ENCODE results near the gene NOL4L.
A peak's percentile ranks its signal among the peaks of the same experiment; 100 is the strongest.
"Not testable (repeated sequence)": the region's sequence is repeated elsewhere in the genome, so short reads cannot be mapped to it uniquely, and the experiment has no call there.

Gene NOL4L

DNA sequence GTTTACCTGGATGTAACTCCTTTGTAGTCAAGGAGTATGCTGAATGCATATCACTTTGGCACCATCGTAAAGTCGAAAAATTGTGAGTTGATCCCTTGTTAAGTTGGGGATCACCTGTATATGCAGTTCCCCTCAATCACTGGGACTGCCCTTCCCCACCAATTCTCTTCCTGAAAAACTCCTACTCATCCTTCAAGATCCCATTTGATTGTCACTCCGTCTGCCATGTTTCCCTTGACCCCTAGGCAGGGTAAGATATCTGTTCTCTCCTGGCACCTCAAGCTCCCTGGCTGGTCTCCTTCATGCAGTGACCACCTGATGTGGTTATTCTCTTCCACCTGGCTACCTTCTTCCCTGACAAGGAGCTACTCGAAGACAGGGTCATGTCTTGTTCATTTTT lies 10.0 kb upstream of the NOL4L start:
- no peak for DNase-seq

DNA sequence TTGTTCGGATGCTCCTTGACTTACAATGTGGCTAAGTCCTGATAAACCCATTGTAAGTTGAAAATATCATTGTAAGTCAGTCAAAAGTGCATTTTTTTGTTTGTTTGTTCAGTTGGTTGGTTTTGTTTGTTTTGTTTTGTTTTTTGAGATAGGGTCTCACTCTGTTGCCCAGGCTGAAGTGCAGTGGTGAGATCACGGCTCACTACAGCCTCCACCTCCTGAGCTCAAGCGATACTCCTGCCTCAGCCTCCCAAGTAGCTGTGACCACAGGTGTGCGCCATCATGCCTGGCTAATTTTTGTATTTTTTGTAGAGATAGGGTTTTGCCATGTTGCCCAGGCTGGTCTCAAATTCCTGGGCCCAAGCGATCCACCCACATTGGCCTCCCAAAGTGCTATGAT lies 9.5 kb upstream of the NOL4L start:
- DNase-seq = not testable (repeated sequence)

DNA sequence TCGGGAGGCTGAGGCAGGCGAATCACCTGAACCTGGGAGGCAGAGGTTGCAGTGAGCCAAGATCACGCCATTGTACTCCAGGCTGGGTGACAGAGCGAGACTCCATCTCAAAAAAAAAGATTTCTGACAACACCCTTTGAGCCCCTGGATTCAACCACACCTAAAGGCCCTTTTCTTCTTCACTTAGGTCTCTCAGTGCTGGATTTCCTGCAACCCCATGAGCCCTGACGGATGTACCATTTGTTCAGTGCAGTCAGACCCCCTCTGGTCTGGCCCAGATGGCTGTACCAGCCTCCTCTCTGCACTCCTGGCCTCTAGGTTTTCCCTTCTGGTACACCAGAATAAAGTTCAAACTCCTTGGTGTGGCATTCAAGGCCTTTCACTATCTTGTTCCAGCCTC lies 9.1 kb upstream of the NOL4L start:
- no peak for DNase-seq

DNA sequence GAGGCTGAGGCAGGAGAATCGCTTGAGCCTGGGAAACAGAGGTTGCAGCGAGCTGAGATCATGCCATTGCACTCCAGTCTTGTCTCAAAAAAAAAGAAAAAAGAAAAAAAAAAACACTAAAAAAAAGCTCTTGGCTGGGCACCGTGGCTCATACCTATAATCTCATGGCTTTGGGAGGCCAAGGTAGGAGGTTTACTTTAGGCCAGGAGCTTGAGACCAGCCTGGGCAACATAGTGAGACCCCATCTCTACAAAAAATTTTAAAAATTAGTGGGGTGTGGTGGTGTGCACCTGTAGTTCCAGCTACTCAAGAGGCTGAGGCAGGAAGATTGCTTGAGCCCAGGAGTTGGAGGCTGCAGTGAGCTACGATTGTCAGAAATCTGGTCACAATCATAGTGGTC lies 7.5 kb upstream of the NOL4L start:
- not testable (repeated sequence) for DNase-seq

DNA sequence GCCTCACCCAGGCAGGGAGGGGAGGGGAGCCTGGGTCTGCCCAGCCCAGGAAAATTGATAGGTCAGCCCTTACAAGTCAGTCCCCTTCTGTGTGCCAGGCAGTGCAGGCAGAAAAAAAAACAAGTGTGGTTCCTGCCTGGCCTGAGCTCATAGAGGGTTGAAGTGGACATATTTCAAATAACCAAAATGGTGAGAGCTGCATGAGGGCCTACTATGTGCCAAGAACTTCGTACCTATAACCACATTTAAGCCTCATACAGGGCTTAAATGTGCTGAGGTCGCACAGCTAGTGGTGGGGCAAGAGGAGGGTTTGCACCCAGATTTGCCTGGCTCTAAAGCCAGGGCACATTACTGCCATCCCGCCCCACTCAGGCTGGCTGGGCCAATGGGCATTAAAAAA lies 6.9 kb upstream of the NOL4L start:
- DNase-seq = no peak

DNA sequence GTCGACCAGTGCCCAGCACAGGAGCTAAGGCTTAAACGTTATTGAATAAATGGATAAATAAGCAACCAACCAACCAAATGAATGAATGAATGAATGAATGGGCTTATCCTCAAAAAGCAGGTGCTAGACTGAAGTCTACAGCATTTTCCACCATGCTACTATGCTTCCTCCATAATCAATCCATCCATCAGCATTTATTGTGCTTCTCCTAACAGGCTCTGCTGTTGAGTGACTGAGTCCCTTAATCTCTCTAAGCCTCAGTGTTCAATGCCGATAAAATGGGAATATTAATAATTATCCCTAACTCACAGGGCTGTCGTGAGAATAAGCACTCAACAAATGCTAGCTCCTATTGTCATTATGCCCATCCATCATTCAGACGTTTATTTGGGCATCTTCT lies 4.6 kb upstream of the NOL4L start:
- no peak for DNase-seq

DNA sequence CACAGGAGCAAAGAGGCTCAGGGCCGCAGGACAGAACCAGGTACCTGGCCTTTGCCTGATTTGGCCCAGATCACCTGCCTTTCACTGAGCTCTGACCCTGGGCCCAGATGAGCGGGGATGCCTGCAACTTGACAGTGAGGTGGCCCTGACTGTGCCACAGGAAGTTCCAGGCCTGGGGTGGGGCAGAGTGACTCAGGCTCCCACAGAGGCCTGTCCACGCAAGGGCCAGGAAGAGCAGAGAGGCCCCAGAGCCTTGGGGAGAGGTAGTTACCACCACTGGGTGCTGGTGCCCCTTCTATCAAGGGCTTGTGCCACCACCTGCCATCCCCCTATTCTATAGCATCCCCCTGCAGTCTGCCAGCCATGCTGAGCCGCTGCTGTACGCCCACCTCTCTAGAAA lies 4.1 kb upstream of the NOL4L start:
- DNase-seq = no peak

DNA sequence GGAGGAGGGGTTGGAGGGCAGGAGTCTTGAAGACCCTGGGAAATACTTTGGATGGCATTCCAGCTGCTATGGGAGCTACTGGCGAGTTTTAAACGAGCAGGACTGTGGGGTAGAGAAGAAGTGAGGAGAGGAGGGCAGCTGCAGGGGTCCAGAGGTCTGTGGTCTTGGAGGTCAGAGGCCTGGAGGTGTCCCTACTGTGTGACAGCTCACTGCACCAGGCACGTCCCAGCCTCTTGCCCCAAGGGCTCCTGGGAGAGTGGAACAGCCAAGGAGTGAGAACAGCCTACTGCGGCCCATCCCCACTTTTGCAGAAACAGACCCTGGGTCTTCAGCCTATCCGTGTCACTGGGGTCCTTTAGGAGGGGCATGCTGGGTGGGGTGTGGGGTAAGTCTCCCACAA lies 2.9 kb upstream of the NOL4L start:
- DNase-seq = no peak

DNA sequence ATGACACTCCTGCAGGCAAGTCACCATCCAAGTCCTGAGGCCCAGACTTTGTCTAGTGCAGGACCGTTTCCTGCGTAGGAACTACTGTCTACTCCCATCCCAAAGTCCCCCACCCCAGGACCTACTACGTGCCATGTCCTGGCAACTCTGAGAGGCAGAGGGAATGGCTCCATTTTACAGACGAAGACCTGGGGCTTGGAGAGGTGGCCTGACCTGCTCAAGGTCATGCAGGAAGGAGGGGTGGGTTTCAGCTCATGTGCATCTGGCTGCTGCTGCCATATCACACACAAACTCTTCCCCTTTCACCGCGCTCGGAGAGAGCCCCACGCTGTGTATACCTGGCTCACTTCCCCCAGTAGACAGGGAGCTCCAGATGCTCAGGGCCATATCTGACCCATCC lies 1.2 kb upstream of the NOL4L start:
- no peak for DNase-seq

DNA sequence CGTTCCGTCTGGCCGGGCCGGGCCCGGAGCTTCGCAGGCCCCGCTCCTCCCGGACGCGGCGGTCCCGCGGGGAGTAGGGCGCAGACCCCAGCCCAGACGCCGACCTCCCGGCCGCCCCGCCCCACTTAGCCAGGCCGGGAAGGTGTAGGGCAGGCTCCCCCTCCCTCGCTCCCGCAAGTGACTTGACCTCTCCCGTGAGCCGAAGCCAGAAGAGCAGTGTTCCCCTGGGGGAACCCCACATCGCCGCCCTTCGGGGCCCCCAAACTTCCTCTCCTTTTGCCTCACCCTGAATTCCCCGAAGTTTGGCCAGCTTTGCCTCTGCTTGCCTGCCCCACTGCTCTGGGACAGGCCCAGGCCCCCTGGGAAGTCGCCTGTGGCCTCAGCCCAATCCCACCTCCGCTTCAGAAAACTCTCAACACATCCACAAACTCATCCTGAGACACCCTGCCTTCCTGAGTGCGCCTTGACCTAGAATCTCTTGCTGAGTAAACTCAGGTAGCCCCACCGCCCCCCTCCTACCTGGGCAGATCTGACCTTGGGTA lies 524 bp upstream of the NOL4L start:
- no peak for DNase-seq

DNA sequence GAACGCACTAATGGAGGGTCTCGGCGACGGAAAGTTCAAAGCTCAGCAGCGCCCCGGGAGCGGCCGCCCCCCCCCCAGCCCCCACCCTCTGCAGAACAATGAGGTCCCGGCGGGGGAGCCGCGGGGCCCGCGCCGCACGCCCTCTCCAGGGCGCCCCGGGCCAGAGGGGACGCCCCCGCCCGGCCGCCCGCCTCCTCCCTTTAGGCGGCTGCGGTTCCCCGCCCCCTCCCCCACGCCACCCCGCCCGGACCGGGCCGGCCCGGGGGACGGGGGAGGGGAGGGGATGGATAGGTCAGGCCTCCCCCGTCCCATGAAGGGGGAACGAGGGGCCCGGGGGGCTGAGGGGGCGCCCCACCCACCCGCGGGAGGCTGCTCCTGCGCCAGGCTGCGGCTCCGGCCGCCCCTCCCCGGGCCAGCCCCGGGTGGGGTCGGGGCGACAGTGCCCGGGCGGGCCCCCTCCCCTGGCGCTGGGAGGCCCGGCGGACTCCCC lies 1.5 kb downstream of the NOL4L start:
- DNase-seq = no peak

DNA sequence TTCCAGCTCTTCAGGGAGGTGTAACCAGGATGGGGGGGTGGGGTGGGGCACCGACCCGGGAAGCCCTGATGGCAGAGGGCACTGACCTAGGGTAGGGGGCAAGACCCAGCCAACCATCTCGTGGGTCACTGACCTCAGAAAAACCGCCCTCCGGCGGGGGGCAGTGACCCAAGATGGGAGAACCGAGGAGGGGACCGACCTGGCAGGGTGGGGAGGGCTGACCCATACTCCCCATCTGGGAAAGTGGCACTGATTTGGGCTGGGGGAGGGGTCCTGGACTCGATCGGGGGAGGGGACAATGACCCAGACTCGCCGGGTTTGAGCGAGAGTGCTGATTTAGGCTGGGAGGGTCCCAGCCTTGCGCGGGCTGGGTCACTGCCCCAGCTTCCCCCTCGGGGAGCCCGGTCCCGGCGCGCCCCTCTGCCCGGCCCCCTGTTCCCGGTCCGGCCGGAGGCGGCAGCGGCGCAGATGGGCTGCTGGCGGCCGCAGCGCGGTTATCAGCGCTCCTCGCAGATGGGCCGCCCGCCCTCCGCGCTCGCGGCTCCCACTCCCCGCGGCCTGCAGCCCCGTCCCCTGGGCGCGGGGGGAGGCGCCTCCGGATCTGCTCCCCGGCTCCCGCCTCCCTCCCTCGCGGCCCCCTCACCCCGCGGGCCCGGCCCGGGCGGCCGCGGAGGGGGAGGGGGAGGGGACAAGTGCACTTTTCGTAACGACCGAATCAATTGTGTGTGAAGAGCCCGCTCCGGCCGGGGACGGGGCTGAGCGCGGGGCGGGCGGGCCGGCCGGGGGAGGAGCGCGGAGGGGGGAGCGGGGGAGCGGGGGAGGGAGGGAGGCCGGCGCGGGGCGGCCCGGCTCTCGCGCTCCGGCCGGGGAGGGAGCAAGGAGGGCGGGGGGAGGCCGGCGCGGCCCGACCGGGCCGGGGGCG lies 2.2 kb downstream of the NOL4L start:
- DNase-seq = no peak

DNA sequence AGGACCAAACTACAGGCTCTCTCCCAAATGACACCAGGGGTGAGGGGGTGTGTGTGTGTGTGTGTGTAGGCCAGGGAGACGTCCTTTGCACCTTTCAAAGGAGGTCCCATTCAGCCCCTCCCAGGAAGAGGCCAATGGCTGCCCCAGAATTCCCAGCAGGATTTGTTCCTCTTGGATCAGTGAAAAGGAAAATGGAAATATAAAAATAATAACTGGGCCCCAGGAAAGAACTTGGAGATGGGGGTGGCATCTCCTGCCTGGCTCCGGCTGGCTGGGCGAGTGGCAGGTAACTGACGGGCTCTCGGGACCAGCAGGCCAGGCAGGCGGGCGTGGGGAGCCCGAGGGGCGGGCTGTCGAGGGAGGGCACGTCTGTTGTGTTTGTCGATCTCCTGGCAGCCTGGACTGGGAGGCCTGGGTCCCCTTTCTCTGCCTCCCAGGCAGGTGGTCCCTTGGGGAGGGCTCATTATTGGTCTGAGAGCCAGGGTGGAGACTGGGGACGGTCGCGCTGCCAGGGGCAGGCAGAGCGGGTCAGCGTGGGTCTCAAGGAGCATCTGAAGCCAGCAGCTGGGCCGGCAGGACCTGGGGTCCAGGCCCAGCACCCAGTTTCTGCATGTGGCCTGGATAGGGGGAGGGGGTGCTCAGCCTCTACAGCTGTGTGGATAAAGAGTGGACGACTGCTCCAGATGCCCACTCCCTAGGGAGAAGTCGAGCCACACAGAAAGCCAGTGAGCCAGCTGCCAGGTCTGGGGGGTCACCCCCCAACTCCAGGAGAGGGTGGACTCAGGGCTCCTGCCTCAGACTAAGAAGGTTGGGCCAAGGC lies 3.1 kb downstream of the NOL4L start:
- no peak for DNase-seq

DNA sequence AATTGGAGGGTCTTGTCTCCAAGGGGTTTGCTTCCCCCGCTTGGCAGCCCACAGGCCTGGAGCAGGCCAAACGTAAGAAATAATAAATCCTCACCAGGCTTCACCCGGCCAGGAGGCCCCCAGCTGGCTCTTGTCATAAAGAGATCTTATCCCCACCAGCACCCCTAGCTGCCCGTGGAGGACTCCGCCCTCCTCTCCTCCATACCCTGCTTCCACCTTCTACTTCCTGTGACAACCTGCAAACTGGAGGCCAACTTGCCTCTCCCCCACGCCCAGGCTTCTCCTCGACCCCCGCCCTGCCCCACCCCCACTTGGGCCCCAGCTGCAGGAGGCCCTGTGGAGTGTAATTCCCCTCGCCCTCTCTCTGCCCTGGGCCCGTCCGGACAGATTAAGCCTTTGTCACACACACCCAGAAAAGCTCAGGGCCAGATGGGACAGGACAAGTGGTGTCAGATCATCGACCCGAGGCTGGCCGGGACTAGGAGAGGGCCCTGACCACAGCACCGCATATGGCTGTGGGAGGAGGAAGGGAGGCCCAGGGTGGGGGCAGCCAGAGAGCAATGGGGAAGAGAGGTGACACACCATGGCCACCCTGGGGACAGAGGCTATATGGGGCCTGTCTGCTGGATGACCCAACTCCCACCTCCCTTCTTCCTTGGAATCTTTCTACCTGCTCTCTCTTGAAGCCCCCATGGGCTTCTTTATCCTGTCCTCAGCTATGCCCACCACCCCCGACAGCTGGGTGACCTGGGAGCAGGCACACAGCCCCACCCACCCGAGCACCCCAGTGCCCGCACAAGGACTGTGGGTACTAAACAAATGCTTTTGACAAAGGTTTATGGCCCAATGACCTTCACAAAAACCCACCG lies 3.9 kb downstream of the NOL4L start:
- no peak for DNase-seq

DNA sequence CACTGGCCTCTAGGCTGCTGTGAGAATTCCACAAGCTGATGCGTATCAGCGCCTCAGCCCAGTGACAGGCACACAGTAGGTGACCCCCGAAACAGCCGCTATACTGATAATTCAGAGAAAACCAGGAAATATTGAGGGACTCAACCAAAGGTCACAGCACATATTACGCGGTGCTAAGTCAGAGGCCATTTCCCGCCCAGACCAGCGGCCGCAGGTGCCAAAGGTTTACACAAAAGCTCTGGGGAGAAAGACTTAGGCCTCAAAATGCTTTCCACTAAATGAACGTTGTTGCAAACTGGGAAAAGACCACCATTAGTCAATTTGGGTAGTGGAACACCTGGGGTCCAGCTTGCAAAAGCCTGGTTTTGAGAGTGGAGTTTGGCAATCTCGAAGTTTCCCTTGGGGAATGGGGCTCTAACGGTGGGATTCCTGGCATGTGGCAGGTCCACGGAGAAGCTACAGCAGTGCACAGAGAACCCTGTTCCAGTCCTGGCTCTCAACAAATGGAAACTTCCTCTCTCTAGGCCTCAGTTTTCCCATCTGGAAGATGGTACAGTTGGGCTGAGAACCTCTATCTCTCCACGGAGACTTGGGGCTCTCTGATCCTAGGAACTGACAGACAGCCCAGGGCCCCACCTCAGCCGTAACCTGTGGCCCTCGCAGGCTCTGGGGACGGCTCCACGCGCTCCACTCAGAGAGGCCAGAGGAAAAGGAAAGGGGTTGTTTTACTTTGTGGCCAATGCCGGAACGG lies 4.7 kb downstream of the NOL4L start:
- DNase-seq = no peak

DNA sequence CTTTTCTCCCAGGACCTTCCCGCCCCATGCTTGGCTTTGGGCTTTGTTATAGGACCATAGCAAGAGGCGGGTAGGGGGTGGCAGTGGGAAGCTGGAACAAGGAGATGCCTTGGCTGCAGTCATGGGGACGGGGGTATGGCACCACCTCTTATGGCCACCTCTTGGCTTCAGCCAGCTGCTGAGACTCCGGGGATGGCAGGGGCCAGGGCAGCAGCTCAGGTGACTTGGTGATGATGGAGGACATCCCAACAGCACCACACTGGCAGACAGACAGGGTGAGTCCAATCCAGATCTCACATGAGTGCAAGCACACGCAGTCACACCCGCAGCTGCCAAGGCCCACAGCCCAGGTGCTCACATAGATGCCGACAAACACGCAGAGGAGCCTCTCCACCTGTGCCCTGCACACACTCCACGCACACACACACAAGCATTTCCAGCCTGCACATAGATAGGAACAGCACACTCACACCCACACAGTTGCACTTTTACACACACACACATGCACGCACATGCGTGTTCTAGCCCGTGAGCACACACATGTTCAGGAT lies 6.2 kb downstream of the NOL4L start:
- DNase-seq = no peak

DNA sequence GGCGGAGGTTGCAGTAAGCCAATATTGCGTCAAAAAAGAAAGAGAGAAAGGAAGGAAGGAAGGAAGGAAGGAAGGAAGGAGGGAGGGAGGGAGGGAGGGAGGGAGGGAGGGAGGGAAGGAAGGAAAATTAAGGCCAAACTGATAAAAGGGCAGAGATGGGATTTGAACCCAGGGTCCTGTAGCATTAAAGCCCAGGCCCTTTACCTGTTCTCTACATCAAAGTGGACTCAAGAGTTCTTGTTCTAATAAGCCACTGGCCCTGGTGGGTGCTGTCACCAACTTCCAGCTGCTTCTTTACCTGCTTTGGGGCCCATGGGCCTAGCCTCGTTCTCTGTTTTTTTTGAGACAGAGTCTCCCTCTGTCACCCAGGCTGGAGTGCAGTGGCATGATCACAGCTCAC lies 7.1 kb downstream of the NOL4L start:
- DNase-seq = not testable (repeated sequence)

DNA sequence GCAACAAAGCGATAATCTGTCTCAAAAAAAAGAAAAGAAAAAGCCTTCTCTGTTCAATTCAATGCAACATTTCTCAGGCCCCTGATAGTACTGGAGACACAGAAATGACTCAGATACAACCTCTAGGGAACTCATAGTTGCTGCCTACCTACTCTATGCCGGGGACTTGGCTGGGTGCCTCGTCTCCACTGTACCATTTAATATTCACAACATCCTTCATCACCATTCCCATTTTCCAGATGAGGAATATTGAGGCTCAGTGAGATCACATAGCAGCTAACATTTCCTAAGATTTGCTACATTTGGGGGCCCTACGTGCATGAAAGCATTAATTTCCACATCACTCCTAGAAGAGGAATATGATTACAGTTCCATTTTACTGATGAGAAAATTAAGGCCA lies 7.5 kb downstream of the NOL4L start:
- no peak for DNase-seq

DNA sequence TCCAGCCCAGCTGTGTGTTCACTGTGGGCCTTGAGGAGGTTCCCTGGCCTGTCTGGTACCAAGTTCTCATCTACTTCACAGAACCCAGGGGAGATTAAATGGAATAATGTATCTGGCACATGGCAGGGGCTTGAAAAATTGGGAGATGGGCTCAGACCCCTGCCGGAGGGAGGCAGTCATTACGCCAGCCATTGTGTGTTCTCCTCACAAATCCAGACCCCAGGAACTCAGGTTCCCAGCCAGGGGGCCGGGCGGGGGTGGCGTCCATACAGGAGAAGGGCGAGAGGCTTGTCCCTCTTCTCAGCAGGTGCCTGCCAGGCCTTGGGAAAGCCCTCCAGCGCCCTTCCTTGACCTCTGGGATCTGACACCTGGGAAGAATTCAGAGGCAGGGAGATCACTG lies 8.1 kb downstream of the NOL4L start:
- peak; percentile 8 for DNase-seq

DNA sequence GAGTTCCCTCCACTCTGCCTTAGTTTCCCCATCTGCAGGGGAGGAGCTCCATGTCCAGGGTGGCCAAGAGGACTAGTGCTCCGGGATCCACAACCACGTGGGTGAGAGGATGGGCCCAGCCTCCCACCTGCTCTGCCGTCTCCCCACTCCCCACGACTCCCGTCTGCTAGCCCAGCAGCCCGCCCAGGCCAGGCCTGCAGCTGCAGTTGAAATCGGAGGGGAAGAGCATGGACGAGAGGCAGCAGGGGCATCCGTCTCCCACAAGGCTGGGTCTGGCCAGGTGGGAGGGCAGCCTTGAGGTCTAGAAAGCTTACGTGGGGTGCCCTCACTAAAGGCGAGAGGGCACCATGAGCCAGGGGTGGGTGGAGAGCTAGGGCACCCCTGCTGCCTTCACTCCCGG lies 8.6 kb downstream of the NOL4L start:
- no peak for DNase-seq

DNA sequence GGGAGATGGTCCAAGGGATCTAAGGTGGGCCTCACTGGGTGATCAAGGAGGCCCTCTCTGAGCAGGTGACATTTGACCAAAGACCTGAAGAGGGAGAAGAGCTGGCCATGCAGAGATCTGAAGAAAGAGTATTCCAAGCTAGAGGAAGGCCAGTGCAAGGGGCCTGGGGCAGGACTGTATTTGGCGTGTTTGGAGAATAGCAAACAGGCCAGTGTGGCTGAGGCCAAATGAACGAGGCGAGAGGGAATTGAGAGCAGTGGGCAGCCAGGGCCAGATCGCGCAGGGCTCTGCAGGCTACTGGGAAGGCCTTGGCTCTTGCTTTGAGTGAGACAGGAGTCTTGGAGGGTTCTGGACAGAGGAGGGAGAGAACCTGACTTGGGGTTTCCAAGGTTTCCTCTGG lies 9.3 kb downstream of the NOL4L start:
- no peak for DNase-seq

DNA sequence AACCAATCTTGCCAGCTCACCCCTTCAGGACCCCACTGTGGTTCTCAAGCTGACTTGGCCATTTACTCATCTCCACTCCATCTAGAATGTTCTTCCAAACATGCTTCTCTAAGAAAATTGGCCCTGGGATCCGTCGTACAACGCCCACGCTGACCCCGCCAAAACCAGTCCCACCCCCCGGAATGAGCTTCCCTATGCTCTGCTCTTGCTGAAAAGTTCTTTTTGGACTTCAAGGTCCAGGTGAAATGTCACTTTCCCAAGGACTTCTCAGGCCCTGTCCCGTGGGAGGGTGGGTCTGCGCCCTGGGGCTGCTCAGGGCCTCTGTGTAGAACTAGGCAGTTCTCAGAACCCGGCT lies 9.9 kb downstream of the NOL4L start:
- no peak for DNase-seq

Measured in NCI-H1694 treated with DMSO at 0.1 percent for 48 hours (cell line).